Occipital lobe (tissue), 2 donors: ENCODE measurements around the gene KAT2B. TPM values are rescaled to one million over a fixed set of nuclear protein-coding genes. Genes with fewer than 3 reads are reported as not detected.

Experiments used
- DNase-seq: peaks from one replicate; lab custom pipeline; 2025; lab: John Stamatoyannopoulos, UW
- total RNA-seq: library from RNA; depleted of rRNA; stranded (reverse); fragments of >200 nt; gene quantifications from one replicate; pipeline ENCODE4 v1.2.3, GENCODE V29; 2014

KAT2B gene
- total RNA-seq, 1 donor from 2014 or later, result 14.2 TPM

DNA sequence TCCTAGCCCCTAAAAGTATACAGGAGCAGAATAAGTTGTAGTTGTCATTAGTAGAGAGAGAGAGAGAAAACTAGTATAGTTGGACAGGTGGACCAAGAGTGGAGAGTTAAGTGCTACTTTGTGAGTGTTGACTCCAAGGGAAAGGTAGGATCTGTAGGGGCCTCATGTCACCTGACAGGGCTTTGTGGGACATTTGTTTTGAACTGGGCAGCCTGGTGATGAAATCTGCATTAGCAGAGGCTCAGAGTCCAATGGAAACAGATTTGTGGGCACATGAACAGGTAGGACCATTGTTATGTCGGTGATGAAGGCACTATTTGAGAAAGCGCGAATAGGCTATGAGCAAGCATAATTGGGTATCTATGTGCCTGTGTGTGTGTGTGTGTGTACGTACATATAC lies 102.3 kb downstream of the KAT2B start:
- no peak for DNase-seq

DNA sequence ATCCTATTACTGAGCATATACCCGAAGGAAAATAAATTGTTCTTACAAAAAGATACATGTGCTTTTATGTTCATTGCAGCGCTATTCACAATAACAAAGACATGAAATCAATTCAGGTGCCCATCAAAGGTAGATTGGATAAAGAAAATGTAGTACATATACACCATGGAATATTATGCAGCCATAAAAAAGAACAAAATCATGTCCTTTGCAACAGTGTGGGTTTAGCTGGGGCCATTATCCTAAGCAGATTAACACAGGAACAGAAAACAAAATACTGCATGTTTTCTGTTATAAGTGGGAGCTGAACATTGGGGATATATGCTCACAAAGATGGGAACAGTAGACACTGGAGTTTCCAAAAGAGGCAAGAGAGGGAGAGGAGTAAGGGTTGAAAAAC lies 103.3 kb downstream of the KAT2B start:
- no peak for DNase-seq

DNA sequence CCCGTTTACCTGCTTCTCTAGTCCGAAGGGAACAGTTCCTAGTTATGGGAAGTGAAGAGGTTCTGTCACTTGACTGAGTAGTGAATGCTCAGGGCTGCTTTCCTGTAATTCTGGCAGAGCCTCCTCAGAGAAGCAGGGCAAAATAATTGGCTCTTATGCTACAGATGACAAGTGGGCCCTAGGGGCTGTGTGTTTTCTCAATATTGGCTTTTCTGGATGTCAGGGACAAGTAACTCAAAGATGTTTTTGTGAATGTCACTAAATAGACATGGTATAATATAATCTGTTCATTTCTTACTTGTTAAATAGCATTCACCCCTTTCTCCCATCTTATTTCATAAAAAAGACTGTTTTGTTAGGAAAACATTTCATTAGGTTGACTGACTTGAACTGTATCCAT lies 105.6 kb downstream of the KAT2B start:
- DNase-seq, result no peak

DNA sequence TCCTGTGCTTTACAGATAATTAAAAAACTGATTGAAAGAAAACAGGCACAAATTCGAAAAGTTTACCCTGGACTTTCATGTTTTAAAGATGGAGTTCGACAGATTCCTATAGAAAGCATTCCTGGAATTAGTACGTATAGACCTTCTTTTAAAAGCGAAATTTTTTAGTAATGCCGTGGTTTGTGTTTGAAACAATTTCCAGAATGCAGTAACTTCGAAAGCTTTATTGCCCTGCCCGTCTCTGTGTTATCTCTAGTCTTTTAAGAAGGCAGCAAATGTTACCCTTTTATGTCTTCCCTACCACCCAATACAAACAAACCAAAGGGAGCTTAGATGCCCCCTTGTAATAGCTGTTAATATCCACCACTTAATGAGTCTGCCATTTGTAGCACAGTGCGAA lies 106.1 kb downstream of the KAT2B start:
- no peak for DNase-seq

DNA sequence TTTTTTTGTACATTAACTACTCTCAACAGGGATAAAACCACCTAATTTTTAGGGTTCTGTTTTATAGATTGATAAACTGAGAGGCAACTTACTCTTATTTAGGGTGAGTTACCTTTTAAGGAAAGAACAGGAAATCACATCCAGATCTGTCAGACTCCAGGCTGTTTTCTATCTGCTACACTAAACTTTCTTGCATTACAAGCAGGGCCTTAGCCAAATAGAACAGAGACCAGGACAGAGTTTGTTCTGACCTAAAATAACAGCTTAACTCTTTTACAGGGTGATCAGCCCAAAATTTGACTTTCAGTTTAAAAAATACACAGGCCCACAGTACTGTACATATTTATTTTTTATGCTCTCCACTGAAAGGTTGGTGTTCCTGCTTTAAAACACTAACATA lies 107.1 kb downstream of the KAT2B start:
- no peak for DNase-seq

DNA sequence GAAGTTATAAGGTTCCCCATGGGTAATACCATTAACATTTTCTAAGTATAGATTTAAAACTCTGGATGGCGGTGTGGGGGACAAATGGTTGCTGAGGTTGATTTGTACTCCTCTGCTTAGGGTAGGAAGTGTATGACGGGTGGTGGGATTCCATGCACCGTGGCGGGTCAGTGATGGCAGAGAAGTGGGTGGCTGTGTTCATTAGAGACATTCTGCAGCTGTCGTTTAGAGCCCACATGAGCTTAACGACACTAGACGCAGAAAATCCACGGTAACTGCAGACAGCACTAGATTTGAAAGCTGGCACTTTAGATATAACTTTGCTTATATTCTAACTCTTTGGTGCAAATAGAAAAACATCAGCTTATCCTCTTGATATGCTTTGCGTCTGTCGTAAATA lies 108.2 kb downstream of the KAT2B start:
- DNase-seq, result no peak

DNA sequence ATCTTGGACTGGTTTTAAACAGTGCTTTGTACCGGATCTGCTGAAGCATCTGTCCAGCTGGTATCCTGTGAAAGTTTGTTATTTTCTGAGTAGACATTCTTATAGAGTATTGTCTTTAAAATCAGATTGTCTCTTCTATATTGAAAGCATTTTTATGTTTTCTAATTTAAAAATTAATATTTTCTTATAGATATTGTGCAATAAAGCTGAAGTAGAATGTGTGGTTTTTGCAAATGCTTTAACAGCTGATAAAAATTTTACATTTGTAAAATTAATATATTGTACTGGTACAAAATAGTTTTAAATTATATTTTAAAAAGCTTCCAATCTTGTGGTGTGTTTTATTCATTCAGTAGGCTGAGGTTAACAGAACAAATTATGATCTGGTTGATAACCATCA lies 113.8 kb downstream of the KAT2B start:
- no peak for DNase-seq

DNA sequence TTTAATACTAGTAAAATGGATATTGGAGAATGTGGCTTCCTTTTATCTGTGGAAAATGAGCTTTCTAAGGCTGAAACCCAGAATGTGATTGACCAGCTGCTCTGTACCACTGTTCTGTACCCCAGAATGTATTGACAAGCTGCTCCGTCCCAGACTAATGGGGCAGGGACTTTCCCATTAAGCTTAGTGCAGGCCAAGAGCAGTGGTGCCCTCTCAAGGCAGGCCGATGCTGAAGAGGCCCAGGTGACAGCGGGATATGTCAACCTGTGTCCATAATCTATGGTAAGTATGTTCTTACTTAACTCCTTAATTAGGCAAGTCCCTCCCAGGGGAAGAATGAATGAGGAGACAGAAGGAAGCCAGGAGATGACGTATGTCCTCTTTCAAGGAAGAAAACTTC lies 114.7 kb downstream of the KAT2B start:
- no peak for DNase-seq

DNA sequence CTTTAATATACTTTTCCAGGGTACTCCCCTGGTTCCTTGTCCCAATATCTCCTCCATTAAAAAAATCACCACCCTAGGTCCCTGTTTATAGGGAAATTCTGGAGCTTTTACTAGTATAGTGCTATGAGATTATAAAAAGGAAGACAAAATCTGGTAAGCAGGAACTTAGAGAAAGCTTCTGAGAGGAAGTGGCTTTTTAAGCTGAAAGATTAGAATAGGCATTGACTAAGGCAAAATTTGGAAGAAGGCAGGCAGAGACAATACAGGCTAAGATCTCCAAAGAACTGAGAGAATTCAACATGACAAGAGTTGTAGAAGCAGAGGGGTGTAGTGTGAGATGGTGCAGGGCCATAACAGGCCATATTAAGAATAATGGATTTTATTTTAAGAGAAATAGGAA lies 120.0 kb downstream of the KAT2B start:
- no peak for DNase-seq

DNA sequence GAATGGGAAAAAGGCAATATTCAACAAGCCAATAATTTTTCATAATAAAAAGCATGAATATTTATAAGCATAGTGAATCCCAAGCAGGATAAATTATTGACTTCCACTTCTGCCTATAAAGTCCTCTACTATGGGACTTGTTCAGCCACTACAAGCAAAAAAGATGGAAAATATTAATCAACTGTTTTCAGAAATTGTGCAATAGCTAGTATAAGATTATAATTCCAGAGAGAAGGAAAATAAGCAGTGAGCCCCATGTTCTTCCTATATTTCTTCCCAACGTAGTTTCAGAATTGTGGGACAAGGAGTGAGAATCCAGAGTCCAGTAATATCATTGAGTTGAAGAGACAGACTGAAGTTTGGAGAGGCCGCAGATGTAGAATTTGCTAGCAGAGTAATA lies 121.5 kb downstream of the KAT2B start:
- DNase-seq, result no peak

DNA sequence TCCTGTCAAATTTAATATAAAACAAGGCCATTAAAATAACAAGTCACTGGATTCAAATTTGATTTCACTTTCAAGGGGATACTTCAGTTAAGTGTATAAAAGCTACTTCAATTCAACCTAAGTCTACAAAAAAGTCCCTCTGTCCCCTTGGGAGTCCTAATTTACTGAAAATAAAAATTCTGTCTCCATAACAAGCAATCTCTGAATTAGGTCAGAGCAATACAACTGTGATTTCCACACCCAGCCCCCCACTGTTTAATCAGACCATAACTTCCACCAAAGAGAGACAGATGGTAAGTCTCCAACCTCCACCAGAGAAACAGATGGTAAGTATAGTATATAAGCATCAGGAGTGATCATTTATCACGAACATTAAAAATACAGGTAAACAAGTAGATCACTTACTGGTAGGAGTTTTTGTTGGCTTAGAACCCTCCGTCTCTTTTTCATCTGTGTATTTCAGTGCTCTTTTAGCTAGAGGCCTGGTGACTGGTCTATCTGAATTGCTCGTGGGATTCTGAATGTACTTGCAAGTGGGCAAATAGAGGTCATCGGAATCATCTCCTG lies 133.7 kb downstream of the KAT2B start:
- DNase-seq, result no peak

DNA sequence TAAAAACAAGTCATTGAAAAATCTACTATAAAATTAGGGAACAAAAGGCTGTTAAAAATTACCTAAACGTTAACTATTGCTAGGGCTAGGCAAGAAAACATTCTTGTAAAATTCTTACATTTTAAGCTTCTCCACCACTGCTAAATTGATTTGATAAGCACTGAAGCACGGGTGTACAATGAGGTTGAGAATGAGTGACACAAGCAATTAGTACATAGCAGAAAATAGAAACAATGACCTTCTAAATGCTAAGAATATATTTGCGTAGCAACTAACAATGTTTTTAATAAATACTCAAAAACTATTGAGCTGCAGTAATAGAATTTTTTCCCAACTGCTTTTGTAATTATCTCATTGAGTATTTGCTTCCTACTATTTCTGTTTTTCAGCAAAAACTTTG lies 141.0 kb downstream of the KAT2B start:
- DNase-seq, result no peak

DNA sequence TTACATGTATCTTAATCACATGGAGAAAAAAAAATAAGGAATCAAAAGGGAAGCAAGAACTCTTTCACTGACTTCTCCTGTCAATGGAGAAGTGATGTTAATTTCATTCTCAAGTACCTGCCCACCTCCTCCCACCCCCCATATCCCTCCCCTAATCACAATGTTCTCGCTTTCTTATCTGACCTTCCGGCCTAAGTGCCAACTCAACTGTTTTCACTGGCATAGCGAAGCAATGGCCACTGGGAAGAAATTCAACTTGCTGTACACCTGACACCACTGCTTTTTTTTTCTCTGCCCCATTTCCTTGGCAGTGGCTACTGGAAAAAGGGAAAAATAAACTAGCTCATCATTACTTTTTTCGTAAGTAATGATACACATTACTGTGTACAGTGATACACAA lies 142.0 kb downstream of the KAT2B start:
- no peak for DNase-seq

DNA sequence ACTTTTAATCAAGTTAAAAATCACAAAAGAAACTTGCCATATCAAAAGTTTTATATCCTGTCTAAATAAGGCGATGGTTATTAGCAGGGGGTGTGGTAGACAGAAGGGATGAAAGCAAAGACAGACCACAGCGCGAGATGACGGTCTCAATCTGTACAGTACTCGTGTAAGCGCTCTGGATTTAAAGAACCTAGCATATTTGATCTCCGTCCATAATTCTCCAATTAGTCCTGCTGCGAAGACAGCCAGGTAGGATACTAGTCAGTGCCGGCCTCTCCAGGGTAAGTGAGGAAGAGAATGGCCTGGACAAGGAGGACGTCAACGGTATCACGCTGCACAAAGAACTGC lies 145.1 kb downstream of the KAT2B start:
- DNase-seq, result no peak

DNA sequence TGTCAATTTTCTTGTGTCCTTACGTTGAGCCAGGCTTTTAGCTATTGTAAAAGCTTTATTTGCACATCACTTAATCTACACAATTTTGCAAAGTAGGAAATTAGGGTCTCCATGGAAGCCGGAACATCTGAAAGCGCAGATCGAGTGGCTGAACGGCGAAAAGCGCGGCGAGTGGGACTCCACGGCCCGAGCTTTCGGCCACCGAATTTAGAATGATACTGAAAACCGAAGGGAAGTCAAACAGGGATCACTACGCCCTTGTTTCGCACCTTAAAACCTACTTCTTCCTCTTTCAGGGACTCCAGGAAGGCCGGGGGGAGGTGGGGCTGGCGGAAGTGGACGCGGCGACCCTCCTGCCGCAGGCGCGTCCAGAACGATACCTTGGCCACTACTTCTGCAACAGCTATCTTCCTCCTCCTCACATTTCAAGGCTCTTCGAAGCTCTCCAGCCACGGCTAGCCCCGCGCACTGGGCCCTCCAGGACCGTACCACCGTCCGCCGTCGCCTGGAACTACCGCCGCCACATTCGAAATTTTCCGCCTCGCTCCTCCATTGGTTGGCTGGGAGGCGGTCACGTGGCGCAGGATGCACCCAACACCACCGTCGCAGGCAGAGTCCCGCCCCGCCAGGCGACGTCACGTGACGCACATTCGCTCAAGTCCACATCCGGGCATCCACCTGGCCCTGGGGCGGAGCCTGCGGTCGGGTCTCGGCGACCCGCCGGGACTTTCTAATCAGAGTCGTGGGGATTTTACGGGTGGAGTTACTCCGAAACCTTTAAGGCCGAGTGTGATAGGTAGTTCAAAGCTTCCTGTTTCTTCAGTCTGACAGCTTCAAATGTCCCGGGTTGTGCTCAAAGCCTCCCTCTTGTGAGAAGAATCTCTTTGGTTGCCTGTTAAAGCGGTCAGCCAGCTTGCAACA lies 145.7 kb downstream of the KAT2B start, which contains the start of gene SGO1:
Gene SGO1, minus strand, starts transcription at position 528 of the 921 bp plus-strand sequence. CDS start 2,179 bp downstream, outside the sequence.
- peak; percentile 93 for DNase-seq

DNA sequence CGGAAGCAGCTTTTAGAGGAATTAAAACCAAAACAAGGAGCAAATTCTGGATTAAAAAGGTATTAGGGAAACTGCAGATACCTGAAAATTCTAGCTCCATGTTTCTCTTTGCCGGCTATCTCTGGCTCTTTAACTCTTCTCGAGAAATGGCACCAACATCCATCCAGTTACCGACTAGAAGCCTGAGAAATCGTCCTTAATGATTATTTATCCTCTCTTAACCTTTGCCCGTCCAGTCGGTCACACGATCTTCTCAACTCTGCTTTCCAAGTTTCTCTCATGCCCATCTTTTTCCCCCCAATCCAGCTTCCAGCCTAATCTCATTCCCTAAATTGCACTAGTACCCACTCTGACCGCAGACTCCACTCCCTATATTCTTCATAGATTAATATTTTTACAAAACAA lies 146.4 kb downstream of the KAT2B start:
- no peak for DNase-seq

DNA sequence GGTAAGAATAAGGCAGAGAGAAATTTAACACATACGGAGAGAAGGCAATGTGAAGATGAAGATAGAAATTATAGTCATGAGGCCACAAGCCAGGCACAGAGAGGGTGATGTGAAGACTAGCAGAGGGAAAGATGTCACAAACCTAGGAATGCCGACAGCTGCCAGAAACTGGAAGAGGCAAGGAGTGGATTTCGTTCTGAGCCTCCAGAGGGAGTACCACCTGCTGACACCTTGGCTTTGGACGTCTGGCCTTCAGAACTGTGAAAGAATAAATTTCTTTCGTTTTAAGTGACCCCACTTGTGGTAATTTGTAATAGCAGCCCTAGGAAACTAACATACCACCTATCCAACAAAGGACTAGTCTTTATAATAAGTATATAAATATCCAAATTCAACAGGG lies 150.7 kb downstream of the KAT2B start:
- no peak for DNase-seq

DNA sequence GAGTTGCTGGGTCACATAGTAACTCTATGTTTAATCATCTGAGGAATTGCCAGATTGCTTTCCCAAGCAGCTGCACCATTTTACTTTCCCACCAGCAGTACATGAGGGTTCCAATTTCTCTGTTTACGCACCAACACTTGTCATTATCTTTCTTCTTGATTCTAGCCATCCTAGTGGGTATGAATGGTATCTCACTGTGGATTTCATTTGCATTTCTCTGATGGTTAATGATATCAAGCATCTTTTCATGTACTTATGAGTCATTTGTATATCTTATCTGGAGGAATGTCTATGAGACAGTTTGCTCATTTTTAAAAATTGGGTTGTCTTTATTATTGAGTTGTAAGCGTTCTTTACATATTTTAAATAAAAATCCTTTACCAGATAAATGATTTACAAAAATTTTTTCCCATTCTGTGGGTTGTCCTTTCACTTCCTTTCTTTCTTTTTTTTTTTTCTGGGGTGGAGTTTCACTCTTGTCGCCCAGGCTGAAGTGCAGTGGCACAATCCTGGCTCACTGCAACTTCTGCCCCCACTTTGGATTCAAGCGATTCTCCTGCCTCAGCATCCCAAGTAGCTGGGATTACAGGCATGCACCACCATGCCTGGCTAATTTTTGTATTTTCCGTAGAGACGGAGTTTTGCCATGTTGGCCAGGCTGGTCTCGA lies 154.7 kb downstream of the KAT2B start:
- no peak for DNase-seq

DNA sequence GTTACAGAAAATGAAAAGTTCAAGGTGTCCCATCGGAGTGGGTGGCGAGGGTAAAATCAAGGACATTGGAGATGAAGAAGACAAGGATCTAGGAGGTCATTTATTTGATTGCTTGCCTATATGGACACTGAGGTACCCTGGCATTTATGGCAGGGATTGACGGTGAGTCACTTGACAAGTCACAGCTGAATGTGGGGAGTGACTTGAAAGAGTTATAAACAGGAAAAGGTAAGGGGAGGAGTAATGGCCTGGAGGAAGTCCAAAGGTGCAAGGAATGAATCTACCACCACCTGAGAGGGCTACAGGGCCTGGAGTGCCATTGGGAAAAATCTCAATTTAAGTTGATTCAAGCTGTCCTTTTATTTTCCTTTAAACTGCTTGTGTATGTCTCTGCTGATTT lies 157.5 kb downstream of the KAT2B start:
- no peak for DNase-seq

DNA sequence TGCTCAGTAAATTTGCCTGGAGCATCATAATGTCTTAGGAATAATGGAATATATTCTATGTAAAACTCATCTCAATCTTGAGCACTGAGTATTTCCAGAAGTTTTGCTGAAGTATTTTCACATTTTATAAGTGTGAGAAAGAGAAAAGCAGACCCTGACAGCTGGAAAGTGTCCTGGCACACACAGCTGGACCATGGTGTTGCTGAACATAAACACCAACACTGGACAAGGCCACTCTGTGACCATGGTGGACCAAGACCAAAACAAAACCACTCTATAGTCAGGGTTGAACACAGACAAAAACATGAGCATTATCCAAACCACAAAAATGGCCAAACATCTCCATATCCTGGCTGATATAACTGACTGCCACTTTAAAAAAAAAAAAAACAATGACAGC lies 160.9 kb downstream of the KAT2B start:
- DNase-seq, result no peak
